PFSK-1 (cell line): Measurements from ENCODE around the gene NPPB.

Experiments used
- FOXP2 ChIP-seq: optimal IDR thresholded peaks from 2 replicates; pipeline ENCODE3; 2011; ENCODE audit warnings: borderline replicate concordance, control low read depth, inconsistent platforms; ENCODE audit not compliant: insufficient read depth; ENCODE audit errors: extremely low read length, extremely low read depth
- POLR2AphosphoS5 ChIP-seq: IDR thresholded peaks from 2 replicates; pipeline ENCODE4 v1.6.1; 2012; ENCODE audit warnings: low read depth, mild to moderate bottlenecking, control low read depth, low read length, moderate library complexity
- REST ChIP-seq, 2 experiments: IDR thresholded peaks; 2 replicates each; pipeline versions ENCODE4 v1.6.1 to v1.8.0; 2011 to 2012; ENCODE audit warnings: low read depth in 2 of 2, low read length in 2 of 2, control low read depth in 1 of 2, inconsistent platforms in 1 of 2, mild to moderate bottlenecking in 1 of 2, moderate library complexity in 1 of 2; ENCODE audit not compliant: insufficient read depth in 1 of 2
- SIN3A ChIP-seq: IDR thresholded peaks from 2 replicates; pipeline ENCODE4 v1.6.1; 2012; ENCODE audit warnings: mild to moderate bottlenecking, low read length, moderate library complexity, borderline replicate concordance; ENCODE audit not compliant: insufficient read depth
- TAF1 ChIP-seq: IDR thresholded peaks from 2 replicates; pipeline ENCODE4 v1.6.1; 2012; ENCODE audit warnings: low read length, control low read depth, borderline replicate concordance; ENCODE audit not compliant: insufficient read depth

The NPPB gene

GRCh38 chr1:11869104-11869503 is 10.4 kb upstream of the NPPB start:
- TF ChIP-seq FOXP2 = no peak
- TF ChIP-seq SIN3A = no peak
- no peak for TF ChIP-seq POLR2AphosphoS5
- no peak for TF ChIP-seq TAF1
- TF ChIP-seq REST (IDR thresholded peaks at IDR 0.05; ENCODE audit: insufficient read depth in 1 of 2, low read depth in 2 of 2, low read length in 2 of 2) = no peak

GRCh38 chr1:11868331-11868980 is 9.7 kb upstream of the NPPB start:
- TF ChIP-seq SIN3A (no peak), POLR2AphosphoS5 (no peak), REST (IDR thresholded peaks at IDR 0.05; ENCODE audit: insufficient read depth in 1 of 2, low read depth in 2 of 2, low read length in 2 of 2) (no peak)

- no peak for TF ChIP-seq POLR2AphosphoS5
- 0 out of 4 replicates have a peak, but pooled peaks of 1 of the 2 experiments have one; percentile 27 for TF ChIP-seq REST (IDR thresholded peaks at IDR 0.05; ENCODE audit: insufficient read depth in 1 of 2, low read depth in 2 of 2, low read length in 2 of 2)
- no peak for TF ChIP-seq FOXP2
Observed at GRCh38 chr1:11862890-11863289, 4.1 kb upstream of the NPPB start.

- TF ChIP-seq FOXP2 = no peak
- no peak for TF ChIP-seq TAF1
- no peak for TF ChIP-seq REST (IDR thresholded peaks at IDR 0.05; ENCODE audit: insufficient read depth in 1 of 2, low read depth in 2 of 2, low read length in 2 of 2)
- no peak for TF ChIP-seq SIN3A
- TF ChIP-seq POLR2AphosphoS5 = no peak
Observed at GRCh38 chr1:11860587-11860986, 1.8 kb upstream of the NPPB start.

- TF ChIP-seq REST (IDR thresholded peaks at IDR 0.05; ENCODE audit: insufficient read depth in 1 of 2, low read depth in 2 of 2, low read length in 2 of 2) (no peak), TAF1 (no peak), POLR2AphosphoS5 (no peak), SIN3A (no peak), FOXP2 (no peak)
Observed at GRCh38 chr1:11860083-11860482, 1.3 kb upstream of the NPPB start.
